Hematopoietic multipotent progenitor cell (in vitro differentiated cells): ENCODE data around the gene TAMALIN. TPM values are rescaled to one million over a fixed set of nuclear protein-coding genes. Genes with fewer than 3 reads are reported as not detected.
"Not testable (repeated sequence)": the region's sequence is repeated elsewhere in the genome, so short reads cannot be mapped to it uniquely, and the experiment has no call there.

Source experiments
- DNase-seq, 3 donors: peaks; one replicate each; pipeline ENCODE4 v3.0.0-alpha.2; 2011 to 2015; ENCODE audit warnings: low read depth in 2 of 3, low spot score in 2 of 3
- total RNA-seq: library from RNA; depleted of rRNA; stranded (reverse); fragments of >200 nt; gene quantifications from one replicate; pipeline ENCODE4 v1.2.3, GENCODE V29; 2012

The TAMALIN gene
- total RNA-seq = 26.7 TPM

DNA sequence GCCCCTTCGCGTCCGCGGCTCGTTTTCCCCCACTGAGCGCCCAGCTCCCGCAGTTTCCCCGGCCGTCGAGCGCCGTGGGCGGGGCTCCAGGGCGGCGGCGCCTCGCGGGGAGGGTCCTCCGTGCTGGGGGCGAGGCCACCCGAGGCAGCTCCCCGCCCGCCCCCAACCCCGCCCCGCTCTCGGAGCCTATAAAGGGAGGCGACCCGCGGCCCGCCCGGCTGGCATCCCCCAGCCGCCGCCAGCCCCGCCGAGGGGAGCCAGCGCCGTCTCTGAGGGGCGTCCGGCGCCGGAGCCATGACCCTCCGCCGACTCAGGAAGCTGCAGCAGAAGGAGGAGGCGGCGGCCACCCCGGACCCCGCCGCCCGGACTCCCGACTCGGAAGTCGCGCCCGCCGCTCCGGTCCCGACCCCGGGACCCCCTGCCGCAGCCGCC, at the start of gene TAMALIN:
Gene TAMALIN, plus strand, starts transcription at position 221 of the 432 bp plus-strand sequence. Its CDS starts 74 bp downstream, at position 295.
- peak; percentile 71 to 79 (median 77) for DNase-seq

DNA sequence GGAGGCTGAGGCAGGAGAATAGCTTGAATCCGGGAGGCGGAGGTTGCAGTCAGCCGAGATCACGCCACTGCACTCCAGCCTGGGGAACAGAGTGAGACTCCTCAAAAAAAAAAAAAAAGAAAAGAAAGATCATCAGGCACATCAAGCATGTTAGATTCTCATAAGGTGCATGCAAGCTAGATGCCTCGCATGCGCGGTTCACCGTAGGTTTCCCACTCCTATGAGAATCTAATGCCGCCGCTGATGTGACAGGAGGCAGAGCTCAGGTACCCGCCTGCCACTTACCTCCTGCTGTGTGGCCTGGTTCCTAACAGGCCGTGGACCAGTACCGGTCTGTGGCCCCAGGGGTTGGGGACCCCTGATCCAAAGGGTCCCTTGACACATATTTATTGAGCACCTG, 48.2 kb upstream of the TAMALIN start:
- no peak for DNase-seq

DNA sequence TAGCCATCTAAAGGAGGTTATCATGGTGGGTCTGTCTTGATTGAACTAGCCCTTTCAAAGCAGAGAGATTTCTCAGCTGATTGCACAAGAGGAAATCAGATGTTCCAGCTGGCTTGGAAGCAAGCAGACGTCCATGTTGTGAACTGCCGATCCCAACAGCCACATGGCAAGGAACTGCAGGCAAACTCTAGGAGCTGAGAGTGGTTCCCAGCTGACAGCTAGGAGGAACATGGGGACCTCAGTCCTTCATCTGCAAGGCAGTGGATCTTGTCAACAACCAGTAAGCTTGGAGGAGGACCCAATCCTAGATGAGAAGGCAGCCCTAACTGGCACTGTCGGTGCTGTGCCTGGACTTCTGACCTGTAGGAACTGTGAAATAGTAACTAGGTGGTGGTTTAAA, 47.5 kb upstream of the TAMALIN start:
- no peak for DNase-seq

DNA sequence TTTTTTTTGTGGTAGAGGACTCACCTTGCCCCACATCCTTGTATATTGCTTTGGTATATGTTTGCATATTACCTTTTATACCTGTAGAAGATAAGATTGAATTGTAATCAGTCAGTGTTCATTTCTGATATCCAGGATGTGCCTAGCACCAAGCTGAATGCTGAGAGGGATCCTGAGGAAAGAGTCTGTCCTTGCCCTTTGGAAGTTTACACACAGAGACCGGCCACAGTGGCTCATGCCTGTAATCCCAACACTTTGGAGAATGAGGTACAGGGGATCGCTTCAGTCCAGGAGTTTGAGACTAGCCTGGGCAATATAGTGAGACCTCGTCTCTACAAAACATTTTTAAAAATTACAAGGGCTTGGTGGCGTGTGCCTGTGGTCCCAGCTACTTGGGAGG, 46.8 kb upstream of the TAMALIN start:
- DNase-seq = no peak

DNA sequence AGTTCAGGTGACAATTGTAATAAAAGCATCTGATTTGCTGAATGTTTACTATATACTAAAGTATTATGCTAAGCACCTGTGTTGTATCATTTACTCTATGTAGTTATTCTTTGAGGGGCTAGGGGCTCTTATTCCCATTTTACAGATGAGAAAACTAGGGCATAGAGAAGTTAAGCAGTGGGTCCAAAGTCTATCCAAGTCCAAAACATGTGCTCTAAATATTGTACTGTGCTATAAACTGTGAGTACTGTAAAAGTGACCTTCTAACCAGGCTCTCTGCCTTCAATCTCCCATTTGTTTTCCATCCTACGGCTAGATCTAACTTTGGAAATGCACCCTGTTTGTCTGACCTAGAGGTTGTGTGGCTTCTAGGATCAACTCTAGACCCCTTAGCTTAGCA, 46.3 kb upstream of the TAMALIN start:
- DNase-seq = no peak

DNA sequence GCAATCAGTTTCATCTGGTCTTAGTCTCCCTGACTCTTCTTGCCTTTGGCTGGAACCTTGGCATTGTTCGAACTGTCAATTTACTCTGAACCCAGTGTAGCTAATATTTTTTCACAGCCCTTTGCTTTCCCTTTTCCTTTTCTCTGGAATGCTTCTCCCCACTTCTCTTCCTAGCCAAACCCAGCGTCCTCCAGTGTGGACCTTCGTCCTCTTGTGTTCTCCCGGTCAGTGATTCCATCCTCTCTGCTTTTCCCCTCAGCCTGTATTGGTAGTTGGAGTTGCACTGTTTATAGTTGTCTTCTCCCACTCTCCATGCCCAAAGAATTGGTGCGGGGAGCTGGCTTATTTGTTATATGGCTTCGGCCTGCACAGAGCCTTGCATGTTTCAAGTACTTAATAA, 45.9 kb upstream of the TAMALIN start:
- no peak for DNase-seq

DNA sequence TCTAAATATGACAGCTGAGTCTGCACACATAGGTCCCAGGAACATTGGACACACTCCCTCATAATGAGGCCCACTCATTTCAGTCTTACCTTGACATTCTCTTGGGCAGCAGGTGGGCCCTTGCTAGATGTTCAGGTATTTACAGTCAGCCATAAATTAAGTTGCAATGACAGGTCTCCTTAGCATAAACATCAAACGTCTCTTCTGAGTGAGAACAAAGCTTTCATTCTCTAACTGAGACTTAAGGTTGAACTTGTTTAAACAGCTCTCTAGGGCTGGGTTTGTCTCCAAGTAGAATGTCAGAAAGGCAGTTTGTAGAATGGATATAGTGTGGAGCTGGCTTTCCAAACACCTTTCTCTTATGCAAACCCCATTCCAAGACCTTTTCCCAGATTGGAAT, 44.9 kb upstream of the TAMALIN start:
- no peak for DNase-seq

DNA sequence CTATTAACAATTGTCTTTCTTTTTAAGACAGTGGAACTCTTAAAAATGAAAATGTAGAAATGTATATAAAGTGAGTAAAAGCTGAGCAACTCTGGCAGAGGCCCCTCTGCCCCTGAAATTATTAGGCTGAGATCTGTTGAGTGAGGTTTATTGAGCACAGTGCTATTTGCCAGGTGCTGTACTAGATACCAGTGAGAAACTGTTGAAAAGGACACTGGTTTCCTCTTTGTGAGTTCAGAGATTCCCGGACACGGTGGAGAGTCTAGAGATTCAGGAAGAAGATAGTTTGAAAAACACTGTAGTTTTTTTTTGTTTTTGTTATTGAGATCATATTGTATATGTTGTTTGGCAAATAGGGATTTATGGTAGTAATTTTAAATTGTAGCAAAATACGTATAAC, 44.0 kb upstream of the TAMALIN start:
- peak in 1 of 3 donors; percentile 61 for DNase-seq

DNA sequence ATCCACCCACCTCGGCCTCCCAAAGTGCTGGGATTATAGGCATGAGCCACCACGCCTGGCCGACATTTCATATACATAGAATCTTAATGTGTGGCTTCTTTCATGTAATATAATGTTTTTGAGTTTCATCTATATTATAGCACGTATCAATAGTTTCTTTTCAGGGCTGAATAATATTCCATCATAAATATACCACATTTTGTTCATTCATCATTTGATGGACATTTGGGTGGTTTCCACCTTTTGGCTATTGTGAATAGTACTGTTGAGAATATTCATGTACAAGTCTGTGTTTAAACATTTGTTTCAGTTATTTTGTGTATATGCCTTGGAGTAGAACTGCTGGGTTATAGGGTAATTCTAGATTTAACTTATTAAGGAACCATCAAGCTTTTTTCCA, 43.3 kb upstream of the TAMALIN start:
- no peak for DNase-seq

DNA sequence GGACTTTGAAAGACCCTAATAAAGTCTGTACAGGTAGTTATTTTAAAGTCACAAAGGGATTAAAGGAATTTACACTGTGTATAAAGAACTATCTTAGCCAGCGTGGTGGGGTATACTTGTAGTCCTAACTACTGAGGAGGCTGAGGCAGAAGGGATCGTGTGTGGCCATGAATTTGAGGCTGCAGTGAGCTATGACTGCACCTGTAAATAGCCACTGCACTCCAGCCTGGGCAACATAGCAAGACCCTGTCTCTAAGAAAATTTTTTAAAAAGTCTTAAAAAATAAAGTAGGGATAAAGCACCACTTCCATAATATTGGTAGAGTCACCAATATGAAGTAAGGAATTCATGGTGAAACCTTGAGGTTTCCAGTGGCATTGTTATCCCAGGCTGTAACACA, 37.1 kb upstream of the TAMALIN start:
- DNase-seq = no peak

DNA sequence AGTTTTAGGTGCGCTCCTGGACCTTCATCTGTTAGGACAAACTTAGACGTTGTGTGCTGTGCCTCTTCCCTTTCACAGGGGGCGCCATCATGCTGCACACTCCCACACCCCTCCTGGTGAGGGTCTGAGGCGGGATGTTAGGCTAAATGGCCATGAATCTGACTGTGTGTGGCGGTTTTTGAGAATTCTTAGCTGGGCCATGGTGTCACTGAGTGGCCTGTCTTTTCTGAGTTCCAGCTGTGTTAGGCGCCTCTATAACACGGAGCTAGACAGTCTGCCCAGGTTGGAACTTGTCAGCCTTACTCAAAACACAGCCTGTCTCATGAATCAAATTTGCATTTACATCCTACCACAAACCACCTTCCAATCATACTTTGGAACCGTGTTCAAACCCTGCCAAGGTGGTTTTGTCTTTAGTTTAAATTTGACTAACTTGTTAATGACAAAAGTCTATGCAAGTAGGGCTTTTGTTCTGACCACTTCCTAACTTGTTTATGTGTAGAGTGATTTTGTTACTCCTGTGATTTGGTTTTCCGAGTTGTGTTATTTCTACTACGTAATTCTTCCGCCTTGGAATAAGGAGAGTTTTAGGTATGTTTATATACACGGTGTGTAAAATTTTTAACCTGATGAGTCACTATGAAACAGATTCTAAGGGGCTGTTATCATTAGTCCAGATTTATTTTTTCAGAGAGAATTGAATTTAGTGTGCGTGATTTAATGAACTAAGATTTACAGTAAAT, 35.7 kb upstream of the TAMALIN start:
- peak in 1 of 3 donors; percentile 39 for DNase-seq

DNA sequence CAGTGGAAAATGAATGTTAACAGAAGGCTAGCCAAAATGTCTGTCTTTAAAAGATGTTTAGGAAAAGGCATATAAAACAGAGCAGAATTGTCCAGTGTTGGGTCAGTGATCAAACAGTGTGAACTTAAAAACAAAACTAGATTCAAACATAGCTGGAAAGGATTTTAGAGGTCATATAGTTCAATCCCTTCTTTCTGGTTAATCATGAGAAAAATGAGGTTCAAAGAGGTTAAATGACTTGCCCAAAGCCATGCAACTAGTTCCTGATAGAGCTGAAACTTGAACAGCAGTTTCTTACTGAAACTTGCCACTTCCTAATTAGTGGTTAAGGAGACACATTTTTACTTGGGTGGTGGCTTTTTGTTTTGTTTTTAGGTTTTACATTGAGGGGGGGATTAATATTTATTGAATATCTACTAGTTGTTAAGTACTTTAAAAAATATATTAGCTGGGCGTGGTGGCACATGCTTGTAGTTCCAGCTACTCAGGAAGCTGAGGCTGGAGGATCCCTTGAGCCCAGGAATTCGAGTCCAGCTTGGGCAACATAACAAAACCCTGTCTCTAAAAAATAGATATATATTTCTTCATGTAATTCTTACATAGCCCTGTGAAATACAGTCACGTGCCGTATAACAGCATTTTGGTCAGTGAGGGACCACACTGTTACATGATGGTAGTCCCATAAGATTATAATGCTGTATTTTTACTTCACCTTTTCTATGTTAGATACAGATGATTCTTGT, 34.9 kb upstream of the TAMALIN start:
- DNase-seq = peak in 1 of 3 donors; percentile 24

DNA sequence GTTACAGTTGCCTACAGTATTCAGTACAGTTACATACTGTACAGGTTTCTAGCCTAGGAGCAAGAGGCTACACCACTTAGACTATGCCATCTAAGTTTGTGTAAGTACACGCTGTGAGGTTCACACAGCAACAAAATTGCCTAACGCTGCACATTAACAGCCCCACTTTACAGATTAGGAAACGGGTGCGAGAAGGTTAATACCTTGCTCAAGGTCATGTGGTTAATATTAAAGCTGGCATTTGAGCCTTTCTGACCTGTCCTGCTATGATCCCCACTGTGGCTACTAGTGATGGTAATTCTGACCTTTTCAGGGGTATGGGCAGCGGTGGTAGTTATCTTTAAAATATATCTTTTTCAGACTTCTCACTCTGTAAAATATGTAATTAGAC, 34.3 kb upstream of the TAMALIN start:
- no peak for DNase-seq

DNA sequence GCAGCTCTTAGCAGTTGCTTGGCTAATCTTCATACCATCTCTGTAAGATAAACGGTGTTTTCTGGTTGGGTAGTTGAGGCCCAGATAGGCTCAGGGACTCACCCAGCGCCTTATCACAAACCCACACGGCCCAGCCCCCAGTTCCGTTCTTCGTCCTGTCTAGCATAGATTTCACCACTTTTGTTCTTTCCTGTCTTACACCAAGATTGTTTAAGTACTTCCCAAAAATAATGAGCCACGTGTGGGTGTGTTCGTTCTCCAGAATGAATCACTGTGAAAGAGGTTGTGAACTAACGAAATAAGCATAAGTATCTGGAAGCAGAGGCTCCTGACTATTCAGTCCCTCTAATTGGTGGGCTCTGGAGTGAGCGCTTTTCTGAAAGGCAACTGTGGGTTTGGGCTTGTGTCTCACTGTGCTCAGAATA, 33.9 kb upstream of the TAMALIN start:
- DNase-seq = peak in 2 of 3 donors; percentile 88 to 91

DNA sequence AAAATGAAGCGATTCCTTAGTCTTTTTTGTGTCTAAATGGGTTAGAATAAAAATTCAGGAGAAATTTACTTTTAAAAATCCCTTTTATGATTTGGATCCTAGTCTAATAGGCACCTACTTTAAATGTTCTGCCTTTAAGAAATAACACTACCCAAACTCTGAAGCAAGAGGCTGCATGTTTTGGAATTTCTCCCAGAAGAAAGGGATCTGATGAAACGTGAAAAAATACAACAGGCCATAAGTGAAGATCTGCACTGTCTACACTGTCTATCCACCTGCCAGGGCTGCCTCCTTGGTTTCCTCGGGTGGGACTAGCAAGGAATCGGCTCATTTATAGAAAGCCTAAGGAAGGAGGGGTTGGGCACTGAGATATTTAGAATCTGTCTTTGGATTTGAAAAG, 33.2 kb upstream of the TAMALIN start:
- DNase-seq = no peak

DNA sequence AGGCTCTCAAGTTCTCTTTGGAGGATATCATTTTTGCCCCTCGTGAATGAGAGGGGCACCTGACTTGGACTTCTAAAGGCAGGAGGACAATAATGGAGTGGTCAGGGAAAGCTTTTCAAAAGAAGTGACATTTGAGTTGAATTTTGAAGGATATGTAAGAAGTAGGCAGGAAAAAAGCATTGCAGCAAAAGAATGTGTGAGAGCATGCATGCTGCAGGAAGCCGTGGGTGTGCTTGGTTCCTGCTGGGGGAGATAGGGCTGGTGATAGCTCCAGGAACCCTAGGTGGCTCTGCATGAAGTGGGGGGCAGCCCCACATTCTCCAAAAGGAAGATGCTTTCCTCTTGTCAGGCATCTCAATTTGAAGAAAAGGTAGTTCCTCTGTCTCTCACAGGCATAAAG, 32.1 kb upstream of the TAMALIN start:
- DNase-seq = no peak

DNA sequence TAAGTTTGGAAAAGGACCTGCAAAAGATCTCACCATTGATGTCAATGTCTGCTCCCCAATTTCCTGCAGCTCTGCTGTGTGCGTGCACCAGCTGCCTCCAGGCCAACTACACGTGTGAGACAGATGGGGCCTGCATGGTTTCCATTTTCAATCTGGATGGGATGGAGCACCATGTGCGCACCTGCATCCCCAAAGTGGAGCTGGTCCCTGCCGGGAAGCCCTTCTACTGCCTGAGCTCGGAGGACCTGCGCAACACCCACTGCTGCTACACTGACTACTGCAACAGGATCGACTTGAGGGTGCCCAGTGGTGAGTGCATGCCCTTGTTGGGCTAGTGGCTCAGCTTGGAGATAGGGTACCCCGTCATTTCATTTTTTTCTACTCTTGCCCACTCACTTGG, 31.6 kb upstream of the TAMALIN start:
- DNase-seq = no peak

DNA sequence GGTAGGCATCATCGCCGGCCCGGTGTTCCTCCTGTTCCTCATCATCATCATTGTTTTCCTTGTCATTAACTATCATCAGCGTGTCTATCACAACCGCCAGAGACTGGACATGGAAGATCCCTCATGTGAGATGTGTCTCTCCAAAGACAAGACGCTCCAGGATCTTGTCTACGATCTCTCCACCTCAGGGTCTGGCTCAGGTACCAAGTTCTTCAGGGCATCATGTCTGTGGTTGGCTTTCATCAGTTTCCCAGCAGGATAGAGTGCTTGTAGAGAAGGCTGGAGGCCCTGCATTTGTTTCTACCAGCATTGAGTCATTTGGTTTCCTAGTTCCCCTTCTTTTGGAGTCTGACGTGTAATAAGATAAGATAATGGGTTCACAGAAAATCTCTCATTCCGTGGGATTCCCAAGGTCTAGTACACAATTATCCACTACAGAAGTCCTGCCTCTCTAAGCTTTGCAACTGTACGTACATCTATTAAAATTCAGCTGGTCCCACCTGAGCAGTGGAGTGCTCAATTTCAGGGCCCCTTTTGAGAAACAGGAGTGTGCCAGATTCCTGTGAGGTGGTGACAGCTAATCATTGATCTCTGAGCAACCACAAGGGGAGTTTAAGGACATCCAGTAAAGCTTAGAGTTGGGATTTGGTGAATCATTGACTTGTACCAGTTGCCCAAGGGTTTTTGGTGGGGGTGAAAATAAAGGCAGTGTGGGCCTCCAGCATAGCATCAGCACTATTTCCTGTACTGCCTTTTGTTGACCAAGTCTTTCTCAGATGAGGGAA, 30.2 kb upstream of the TAMALIN start:
- no peak for DNase-seq

DNA sequence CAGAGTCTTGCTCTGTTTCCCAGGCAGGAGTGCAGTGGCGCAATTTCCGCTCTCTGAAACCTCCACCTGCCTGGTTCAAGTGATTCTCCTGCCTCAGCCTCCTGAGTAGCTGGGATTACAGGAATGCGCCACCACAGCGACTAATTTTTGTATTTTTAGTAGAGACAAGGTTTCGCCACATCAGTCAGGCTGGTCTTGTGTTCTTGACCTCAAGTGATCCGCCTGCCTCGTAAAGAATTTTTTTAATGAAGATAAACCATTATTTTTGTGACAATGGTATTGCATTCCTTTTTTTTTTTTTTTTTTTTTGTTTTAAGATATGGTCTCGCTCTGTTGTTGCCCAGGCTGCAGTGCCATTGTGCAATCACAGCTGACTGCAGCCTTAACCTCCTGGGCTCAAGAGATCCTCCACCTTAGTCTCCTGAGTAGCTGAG, 29.4 kb upstream of the TAMALIN start:
- no peak for DNase-seq

DNA sequence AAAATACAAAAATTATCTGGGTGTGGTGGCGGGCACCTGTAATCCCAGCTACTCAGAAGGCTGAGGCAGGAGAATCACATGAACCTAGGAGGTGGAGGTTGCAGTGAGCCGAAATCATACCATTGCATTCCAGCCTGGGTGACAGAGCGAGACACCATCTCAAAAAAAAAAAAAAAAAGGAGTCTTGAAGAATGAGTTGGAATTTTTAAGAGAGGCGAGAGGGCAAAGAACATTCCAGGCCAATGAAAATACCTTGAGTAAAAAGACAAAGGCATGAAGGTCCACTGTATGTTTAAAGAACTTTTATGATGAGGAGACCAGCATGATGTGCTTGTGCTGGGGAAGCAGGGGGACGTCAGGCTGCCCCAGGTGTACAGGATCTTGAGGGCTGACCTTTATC, 27.4 kb upstream of the TAMALIN start:
- DNase-seq = not testable (repeated sequence)

DNA sequence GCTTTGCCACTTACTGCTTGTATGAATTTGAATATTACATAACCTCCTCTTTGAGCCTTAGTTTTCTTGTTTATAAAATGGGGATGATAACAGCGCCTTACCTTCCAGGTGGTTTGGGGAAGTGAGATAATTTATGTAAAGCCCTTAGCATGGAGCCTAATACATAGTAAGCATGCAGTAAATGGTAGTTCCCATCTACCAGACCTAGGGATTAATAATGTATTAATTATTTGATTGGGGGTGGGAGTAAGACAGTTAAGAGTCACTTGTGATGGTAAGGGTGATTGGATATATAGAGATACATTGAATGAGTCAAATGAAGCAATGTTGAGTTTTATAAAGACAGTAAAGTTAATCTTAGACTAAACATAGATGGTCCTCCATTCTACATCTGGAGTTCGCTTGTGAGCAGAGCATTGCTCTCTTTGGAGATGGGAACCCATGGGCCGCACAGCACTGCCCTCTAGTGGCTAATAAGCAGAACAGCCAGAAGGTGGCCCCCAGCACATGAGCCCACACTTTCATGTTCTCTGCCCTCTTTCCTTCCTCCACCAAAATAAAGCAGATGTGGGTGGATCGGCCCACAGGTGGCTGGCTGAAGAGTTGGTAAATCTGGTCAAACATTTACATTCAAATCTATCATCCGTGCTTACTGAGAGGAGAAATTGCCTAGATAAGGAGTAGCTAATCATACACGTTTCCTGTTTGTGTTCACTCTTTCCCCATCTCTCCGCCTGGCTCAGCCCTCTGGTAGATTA, 26.5 kb upstream of the TAMALIN start:
- peak; percentile 63 to 88 (median 73) for DNase-seq
